ENCODE data around the gene TCP11X1.
"Not testable (repeated sequence)": the region's sequence is repeated elsewhere in the genome, so short reads cannot be mapped to it uniquely, and the experiment has no call there.

TCP11X1 gene

DNA sequence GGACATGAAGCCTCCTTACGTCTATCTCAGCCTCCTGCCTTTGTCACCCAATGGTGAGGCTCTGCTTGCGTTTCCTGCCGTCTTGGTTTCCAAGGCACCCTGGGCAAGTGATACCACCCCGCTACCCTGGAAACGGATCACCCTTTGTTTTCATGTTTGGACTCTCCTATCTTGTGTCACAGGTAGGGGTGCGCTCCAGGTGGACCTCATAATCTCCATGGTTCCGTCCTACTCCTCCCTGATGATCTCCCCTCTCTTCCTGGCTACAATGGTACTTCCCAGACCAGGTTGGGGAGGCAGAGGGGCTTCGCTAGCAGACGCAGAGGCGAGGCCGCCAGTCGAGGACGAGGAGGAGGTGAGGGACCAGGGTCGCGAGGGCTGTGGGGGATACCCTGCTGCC, at the start of gene TCP11X1:
Gene TCP11X1 (plus strand): TSS at position 316 of the 400 bp plus-strand sequence.
- DNase-seq (ENCODE audit: insufficient read length, low spot score); FAIRE-seq: not testable (repeated sequence)

DNA sequence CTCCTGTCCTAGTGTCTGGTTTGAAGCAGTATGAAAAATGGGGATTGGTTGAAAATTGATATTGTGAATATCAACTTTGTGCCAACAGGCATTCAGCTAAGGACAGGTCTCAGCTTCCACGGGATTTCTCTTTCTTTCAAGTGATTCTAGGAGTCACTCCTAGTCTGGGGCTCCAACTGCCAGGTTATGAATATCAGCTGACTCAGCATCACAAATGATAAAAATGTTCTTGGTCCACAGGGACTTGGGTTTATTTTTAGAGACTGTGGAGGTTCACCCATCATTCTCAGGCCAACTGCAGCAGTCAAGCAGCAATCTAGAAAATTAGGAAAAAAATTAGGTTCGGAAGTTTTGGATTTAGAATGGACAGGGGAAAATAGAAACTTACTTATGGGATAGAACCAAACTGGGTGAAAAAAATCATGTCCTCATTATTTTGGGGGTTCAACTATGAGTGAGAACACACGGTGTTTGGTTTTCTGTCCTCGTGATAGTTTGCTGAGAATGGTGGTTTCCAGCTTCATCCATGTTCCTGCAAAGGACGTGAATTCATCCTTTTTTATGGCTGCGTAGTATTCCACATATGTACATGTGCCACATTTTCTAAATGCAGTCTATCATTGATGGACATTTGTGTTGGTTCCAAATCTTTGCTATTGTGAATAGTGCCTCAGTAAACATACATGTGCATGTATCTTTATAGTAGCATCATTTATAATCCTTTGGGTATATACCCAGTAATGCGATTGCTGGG, 29.0 kb upstream of the TCP11X1 start:
- DNase-seq (ENCODE audit: insufficient read length, low spot score), result no peak
- FAIRE-seq, result no peak

DNA sequence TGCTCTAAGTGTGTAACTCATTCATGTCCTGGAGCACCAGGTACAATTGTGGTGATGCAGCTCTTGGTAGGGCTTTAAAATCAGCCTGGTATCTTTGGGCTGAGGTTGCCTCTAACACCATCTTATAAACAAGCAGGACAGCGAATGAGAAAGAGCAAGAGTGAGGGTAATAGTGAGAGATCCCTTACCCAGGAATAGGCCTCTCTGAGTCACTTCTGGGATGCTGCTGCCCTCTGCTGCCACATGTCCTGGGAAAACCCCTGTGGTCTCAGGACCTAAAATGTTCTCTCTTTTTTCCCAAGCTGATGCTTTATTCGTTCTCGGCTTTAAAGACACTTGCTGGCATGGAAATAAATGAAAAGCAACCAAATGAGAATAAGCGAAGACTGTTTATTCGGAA, 7.2 kb upstream of the TCP11X1 start:
- FAIRE-seq; DNase-seq (ENCODE audit: insufficient read length, low spot score): not testable (repeated sequence)

DNA sequence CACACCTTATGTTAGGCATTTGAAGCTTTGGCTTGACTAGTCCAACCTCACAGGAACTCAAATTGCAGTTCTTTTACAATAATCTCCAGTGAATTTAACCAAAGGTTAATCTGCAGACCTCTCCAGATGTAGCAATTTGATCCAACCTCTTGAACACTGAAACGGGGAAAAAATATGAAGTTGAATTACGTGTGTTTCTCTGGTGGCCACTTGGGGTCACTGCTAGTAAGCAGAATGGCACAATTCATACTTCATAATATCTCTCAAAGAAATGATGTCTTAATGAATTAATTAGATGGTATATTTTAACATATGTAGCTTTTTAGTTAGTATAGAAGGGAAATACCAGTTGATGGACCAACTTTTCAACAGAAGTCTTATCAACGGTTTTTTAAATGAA, 1.4 kb downstream of the TCP11X1 start:
- not testable (repeated sequence) for DNase-seq (ENCODE audit: insufficient read length, low spot score); FAIRE-seq

DNA sequence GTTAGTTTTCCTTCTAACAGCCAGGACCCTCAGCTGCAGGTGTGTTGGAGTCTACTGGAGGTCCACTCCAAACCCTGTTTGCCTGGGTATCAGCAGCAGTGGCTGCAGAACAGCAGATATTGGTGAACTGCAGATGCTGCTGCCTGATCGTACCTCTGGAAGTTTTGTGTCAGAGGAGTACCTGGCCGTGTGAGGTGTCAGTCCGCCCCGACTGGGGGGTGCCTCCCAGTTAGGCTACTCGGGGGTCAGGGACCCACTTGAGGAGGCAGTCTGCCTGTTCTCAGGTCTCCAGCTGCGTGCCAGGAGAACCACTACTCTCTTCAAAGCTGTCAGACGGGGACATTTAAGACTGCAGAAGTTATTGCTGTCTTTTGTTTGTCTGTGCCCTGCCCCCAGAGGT, 20.6 kb downstream of the TCP11X1 start:
- not testable (repeated sequence) for FAIRE-seq; DNase-seq (ENCODE audit: insufficient read length, low spot score)

DNA sequence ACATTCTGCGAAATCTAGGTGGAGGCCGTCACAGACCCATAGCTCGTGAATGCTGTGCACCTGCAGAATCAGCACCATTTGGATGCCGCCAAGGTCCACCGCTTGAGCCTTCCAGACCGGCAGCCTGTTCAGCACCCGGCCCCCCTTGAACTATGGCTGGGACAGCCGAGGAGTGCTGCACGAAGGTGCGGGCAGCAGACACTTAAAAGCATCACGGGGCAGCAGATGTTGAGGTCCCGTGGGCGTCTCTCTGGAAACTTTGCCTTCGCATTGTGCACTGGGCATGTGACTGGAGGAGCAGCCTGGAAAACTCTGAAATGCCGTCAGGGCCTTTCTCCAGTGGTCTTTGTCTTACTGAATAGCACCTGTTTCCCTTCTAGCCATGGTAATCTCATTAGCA, 25.2 kb downstream of the TCP11X1 start:
- not testable (repeated sequence) for FAIRE-seq; DNase-seq (ENCODE audit: insufficient read length, low spot score)

DNA sequence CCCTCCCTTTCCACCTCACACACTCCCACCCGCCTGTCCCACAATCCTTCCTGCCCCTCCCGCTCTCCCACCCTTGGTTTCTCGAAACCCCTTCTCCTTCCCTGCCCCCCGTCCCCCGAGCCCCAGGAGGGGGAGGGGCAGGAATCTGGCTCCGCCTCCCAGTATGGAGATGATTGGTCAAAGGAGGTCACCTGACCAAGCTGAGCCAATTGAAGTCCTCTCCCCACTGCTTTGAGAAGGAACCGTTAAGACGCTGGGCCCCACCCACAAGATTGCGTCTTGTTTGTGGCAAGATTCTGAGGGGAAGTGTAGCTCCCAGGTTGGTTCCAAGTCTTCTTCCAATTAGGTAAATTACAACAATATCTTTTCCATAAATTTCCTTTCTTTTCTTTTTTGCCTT, 31.8 kb downstream of the TCP11X1 start, which contains the start of gene NXF2:
Gene NXF2 (plus strand): TSS at position 275 of the 400 bp plus-strand sequence. CDS start 59,912 bp downstream, outside the sequence.
- DNase-seq (ENCODE audit: insufficient read length, low spot score); FAIRE-seq: not testable (repeated sequence)

DNA sequence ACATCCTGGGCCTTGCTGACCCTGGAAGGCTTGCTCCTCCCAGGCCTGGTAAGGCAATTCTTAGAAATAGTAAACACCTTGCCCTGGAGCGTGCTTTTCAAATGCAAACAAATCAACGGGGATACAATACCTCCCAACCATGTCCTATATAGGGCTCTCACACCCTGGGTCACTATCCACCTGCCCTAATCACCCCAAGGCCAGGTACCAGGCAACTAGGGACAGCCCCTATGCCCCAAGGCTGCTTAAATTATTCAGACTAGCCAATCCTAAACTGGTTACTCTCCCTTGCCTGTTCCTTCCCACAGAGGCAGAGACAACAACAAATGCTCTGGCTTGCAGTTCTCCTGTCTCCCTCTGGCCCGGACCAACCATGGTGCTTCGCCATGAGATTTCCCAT, 57.1 kb downstream of the TCP11X1 start:
- not testable (repeated sequence) for FAIRE-seq; DNase-seq (ENCODE audit: insufficient read length, low spot score)
